ENCODE results near the gene MAP3K5. TPM values are rescaled to one million over a fixed set of nuclear protein-coding genes. Genes with fewer than 3 reads are reported as not detected.

MAP3K5 gene
- polyA plus RNA-seq, 3 donors, result 9.6 to 12.0 (median 11.1) TPM

DNA sequence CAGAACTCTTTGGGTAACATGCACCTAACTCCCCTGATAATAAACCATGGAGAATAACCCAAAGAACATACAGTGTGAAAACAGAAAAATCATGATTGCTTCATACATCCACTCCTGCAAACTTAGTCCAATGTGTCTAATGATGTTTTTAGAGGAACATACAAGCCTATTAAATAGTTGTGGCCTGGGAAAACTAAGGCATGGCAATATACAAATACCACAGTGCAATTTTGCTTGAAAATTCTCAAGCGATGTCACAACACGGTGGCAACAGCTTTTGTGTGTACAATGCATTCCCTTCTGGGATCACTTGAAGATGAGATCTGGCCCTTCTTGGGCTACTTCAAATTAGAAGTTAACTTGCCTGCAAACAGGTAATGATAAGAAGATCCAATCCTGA lies 16.7 kb downstream of the MAP3K5 start:
- TF ChIP-seq, protein P1, sequence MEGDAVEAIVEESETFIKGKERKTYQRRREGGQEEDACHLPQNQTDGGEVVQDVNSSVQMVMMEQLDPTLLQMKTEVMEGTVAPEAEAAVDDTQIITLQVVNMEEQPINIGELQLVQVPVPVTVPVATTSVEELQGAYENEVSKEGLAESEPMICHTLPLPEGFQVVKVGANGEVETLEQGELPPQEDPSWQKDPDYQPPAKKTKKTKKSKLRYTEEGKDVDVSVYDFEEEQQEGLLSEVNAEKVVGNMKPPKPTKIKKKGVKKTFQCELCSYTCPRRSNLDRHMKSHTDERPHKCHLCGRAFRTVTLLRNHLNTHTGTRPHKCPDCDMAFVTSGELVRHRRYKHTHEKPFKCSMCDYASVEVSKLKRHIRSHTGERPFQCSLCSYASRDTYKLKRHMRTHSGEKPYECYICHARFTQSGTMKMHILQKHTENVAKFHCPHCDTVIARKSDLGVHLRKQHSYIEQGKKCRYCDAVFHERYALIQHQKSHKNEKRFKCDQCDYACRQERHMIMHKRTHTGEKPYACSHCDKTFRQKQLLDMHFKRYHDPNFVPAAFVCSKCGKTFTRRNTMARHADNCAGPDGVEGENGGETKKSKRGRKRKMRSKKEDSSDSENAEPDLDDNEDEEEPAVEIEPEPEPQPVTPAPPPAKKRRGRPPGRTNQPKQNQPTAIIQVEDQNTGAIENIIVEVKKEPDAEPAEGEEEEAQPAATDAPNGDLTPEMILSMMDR (IDR thresholded peaks at IDR 0.05), result no peak
- peaks cover 10% of the 10 kb centered on the region for H4K20me1 ChIP-seq (ENCODE audit: insufficient read depth, low read length)
- H3K79me2 ChIP-seq (ENCODE audit: insufficient read depth, low read length), result peaks cover 94% of the 10 kb centered on the region
- Mint-ChIP-seq H3K27me3 (ENCODE audit: low read depth in 3 of 3) (no peaks in the 10 kb centered on the region), H3K9me3 (no peaks in the 10 kb centered on the region), H3K36me3 (peaks cover 5 to 7% of the 10 kb centered on the region in 2 donors), H3K4me1 (peaks cover 68% of the 10 kb centered on the region), H3K4me3 (no peak overlapping the region), H3K27ac (peak overlapping the region; percentile 90 to 94 (median 93))
- intact Hi-C loops (cut with micrococcal nuclease), result no loop called here
- peak overlapping the region in 1 of 3 experiments; percentile 45 for H3K4me3 ChIP-seq (replicated peaks in 1 of 3; ENCODE audit: low read depth in 2 of 3, low read length in 3 of 3)
- DNase-seq, result no peak
- H2AFZ ChIP-seq (ENCODE audit: insufficient read depth, low read depth, low read length, poor library complexity, severe bottlenecking), result no peak overlapping the region
- H3K9me3 ChIP-seq (replicated peaks in 1 of 2; ENCODE audit: control insufficient read depth in 1 of 2, insufficient read depth in 1 of 2, low read length in 2 of 2), result no peaks in the 10 kb centered on the region
- 33% methylated on average over 2 of the region's 2 CpGs for WGBS (ENCODE audit: insufficient coverage)
- H3K36me3 ChIP-seq (replicated peaks in 1 of 2; ENCODE audit: control insufficient read depth in 1 of 2, insufficient read depth in 2 of 2, low read length in 2 of 2), result no peaks in the 10 kb centered on the region
- H3K27ac ChIP-seq (ENCODE audit: low read depth in 1 of 2, low read length in 2 of 2), result peak overlapping the region in 1 of 2 donors; percentile 84
- peak overlapping the region; percentile 55 for H3K4me2 ChIP-seq (replicated peaks; ENCODE audit: extremely low read depth, low read length, poor library complexity, severe bottlenecking)
- H3K9ac ChIP-seq (ENCODE audit: insufficient read depth, low read length, poor library complexity, severe bottlenecking), result no peak overlapping the region
- peaks cover 64 to 75% of the 10 kb centered on the region in 2 donors for H3K4me1 ChIP-seq (ENCODE audit: control insufficient read depth in 1 of 2, insufficient read depth in 2 of 2, low read length in 2 of 2)
- no peaks in the 10 kb centered on the region for H3K27me3 ChIP-seq (ENCODE audit: control insufficient read depth in 2 of 2, insufficient read depth in 2 of 2, low read length in 2 of 2)

DNA sequence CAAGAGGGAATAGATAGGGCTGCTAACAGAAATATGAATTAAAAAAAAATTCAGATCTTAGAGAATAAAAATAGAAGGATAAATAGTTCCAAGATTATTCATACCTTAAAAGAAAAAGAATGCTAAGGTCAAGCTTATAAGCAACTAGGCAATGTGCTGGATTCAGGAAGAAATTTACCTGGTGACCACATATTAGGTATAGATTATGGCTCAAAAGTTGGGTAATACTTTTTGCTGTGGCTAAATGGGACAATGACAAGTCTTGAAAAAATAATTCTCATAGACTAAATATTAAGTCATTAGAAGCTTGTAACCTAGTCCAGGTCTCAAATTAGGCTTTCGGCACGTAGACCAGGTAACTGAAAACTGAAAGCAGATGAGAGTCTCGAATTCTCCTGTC lies 17.2 kb downstream of the MAP3K5 start:
- H3K4me3 ChIP-seq (replicated peaks in 1 of 3; ENCODE audit: low read depth in 2 of 3, low read length in 3 of 3), result peak overlapping the region in 1 of 3 experiments; percentile 45
- H2AFZ ChIP-seq (ENCODE audit: insufficient read depth, low read depth, low read length, poor library complexity, severe bottlenecking), result no peak overlapping the region
- H3K36me3 Mint-ChIP-seq, result peaks cover 5 to 7% of the 10 kb centered on the region in 2 donors
- TF ChIP-seq, protein P1 (IDR thresholded peaks at IDR 0.05), result no peak
- intact Hi-C loops (cut with micrococcal nuclease), result no loop called here
- H3K27me3 ChIP-seq (ENCODE audit: control insufficient read depth in 2 of 2, insufficient read depth in 2 of 2, low read length in 2 of 2), result no peaks in the 10 kb centered on the region
- WGBS (ENCODE audit: insufficient coverage), result 74% methylated on average over 3 of the region's 3 CpGs
- no peaks in the 10 kb centered on the region for H3K36me3 ChIP-seq (replicated peaks in 1 of 2; ENCODE audit: control insufficient read depth in 1 of 2, insufficient read depth in 2 of 2, low read length in 2 of 2)
- peaks cover 64 to 72% of the 10 kb centered on the region in 2 donors for H3K4me1 ChIP-seq (ENCODE audit: control insufficient read depth in 1 of 2, insufficient read depth in 2 of 2, low read length in 2 of 2)
- H3K4me3 Mint-ChIP-seq, result peak overlapping the region in 1 of 2 donors; percentile 39
- peak overlapping the region; percentile 90 to 94 (median 93) for H3K27ac Mint-ChIP-seq
- peaks cover 10% of the 10 kb centered on the region for H4K20me1 ChIP-seq (ENCODE audit: insufficient read depth, low read length)
- H3K9me3 Mint-ChIP-seq, result no peaks in the 10 kb centered on the region
- H3K4me2 ChIP-seq (replicated peaks; ENCODE audit: extremely low read depth, low read length, poor library complexity, severe bottlenecking), result peak overlapping the region; percentile 55
- H3K4me1 Mint-ChIP-seq, result peaks cover 66% of the 10 kb centered on the region
- no peaks in the 10 kb centered on the region for H3K27me3 Mint-ChIP-seq (ENCODE audit: low read depth in 3 of 3)
- peak overlapping the region in 1 of 2 donors; percentile 84 for H3K27ac ChIP-seq (ENCODE audit: low read depth in 1 of 2, low read length in 2 of 2)
- DNase-seq, result no peak
- no peaks in the 10 kb centered on the region for H3K9me3 ChIP-seq (replicated peaks in 1 of 2; ENCODE audit: control insufficient read depth in 1 of 2, insufficient read depth in 1 of 2, low read length in 2 of 2)
- H3K9ac ChIP-seq (ENCODE audit: insufficient read depth, low read length, poor library complexity, severe bottlenecking), result no peak overlapping the region
- peaks cover 94% of the 10 kb centered on the region for H3K79me2 ChIP-seq (ENCODE audit: insufficient read depth, low read length)

All from CD14-positive monocyte (primary cell).